ENCODE measurements around the gene RAPH1.

Gene RAPH1

GRCh38 chr2:203574824-203575223 is 39.7 kb upstream of the RAPH1 start:
- Histone ChIP-seq H3K4me1 (peaks cover 26 to 35% (median 30%) of the 10 kb centered on the region in 10 experiments), H3K27ac (no peak overlapping the region), H3K4me2 (peak overlapping the region in 1 of 11 experiments; percentile 43; a peak in 1 of 22 replicates), H3K9ac (no peak overlapping the region), H3K27me3 (no peaks in the 10 kb centered on the region), H4K20me1 (no peaks in the 10 kb centered on the region), H3K4me3 (no peak overlapping the region), H3K9me3 (replicated peaks in 1 of 11) (peaks cover 0 to 10% (median 4%) of the 10 kb centered on the region in 11 experiments; a peak in 6 of 22 replicates), H3K36me3 (no peaks in the 10 kb centered on the region)
- no peak for TF ChIP-seq Cebpa-rat (IDR thresholded peaks at IDR 0.05)

- Histone ChIP-seq H3K9me3 (replicated peaks in 1 of 11) (peaks cover 0 to 6% (median 2%) of the 10 kb centered on the region in 11 experiments; a peak in 6 of 22 replicates), H3K4me2 (no peak overlapping the region), H4K20me1 (no peaks in the 10 kb centered on the region), H3K4me1 (peaks cover 9 to 17% (median 13%) of the 10 kb centered on the region in 10 experiments; a peak in 19 of 20 replicates), H3K27me3 (no peaks in the 10 kb centered on the region), H3K4me3 (no peak overlapping the region), H3K9ac (no peak overlapping the region), H3K27ac (no peak overlapping the region), H3K36me3 (no peaks in the 10 kb centered on the region)
- no peak for TF ChIP-seq Cebpa-rat (IDR thresholded peaks at IDR 0.05)
These were observed 37.2 kb upstream of the RAPH1 start for GRCh38 chr2:203572316-203572715.

GRCh38 chr2:203569677-203570316 is 34.7 kb upstream of the RAPH1 start:
- Histone ChIP-seq H3K27me3 (no peaks in the 10 kb centered on the region), H3K4me2 (no peak overlapping the region), H3K9me3 (replicated peaks in 1 of 11) (no peaks in the 10 kb centered on the region), H3K9ac (no peak overlapping the region), H3K36me3 (no peaks in the 10 kb centered on the region), H3K27ac (no peak overlapping the region), H3K4me3 (no peak overlapping the region), H4K20me1 (no peaks in the 10 kb centered on the region), H3K4me1 (0 out of 20 replicates have a peak, but pooled peaks cover 0 to 5% (median 0%) of the 10 kb centered on the region in 10 experiments)
- TF ChIP-seq Cebpa-rat (IDR thresholded peaks at IDR 0.05): peak in 1 of 11 experiments; percentile 15; a peak in 1 of 22 replicates

- Histone ChIP-seq H3K4me2 (no peak overlapping the region), H3K27me3 (no peaks in the 10 kb centered on the region), H3K27ac (no peak overlapping the region), H3K4me1 (0 out of 20 replicates have a peak, but pooled peaks cover 0 to 5% (median 0%) of the 10 kb centered on the region in 10 experiments), H3K9me3 (replicated peaks in 1 of 11) (no peaks in the 10 kb centered on the region), H3K36me3 (no peaks in the 10 kb centered on the region), H3K9ac (no peak overlapping the region), H3K4me3 (no peak overlapping the region), H4K20me1 (no peaks in the 10 kb centered on the region)
- TF ChIP-seq Cebpa-rat (IDR thresholded peaks at IDR 0.05): no peak
These were observed 32.6 kb upstream of the RAPH1 start for GRCh38 chr2:203567691-203568090.

GRCh38 chr2:203566161-203566560 is 31.1 kb upstream of the RAPH1 start:
- Histone ChIP-seq H3K27me3 (no peaks in the 10 kb centered on the region), H3K9me3 (replicated peaks in 1 of 11) (no peaks in the 10 kb centered on the region), H3K36me3 (no peaks in the 10 kb centered on the region), H4K20me1 (no peaks in the 10 kb centered on the region), H3K4me3 (no peak overlapping the region), H3K27ac (no peak overlapping the region), H3K9ac (no peak overlapping the region), H3K4me1 (0 out of 20 replicates have a peak, but pooled peaks cover 0 to 5% (median 0%) of the 10 kb centered on the region in 10 experiments), H3K4me2 (no peak overlapping the region)
- no peak for TF ChIP-seq Cebpa-rat (IDR thresholded peaks at IDR 0.05)

GRCh38 chr2:203565076-203565475 is 30.0 kb upstream of the RAPH1 start:
- Histone ChIP-seq H3K4me2 (no peak overlapping the region), H3K36me3 (no peaks in the 10 kb centered on the region), H3K4me3 (no peak overlapping the region), H4K20me1 (no peaks in the 10 kb centered on the region), H3K9ac (no peak overlapping the region), H3K9me3 (replicated peaks in 1 of 11) (no peaks in the 10 kb centered on the region), H3K4me1 (peaks cover 0 to 7% (median 0%) of the 10 kb centered on the region in 10 experiments; a peak in 1 of 20 replicates), H3K27ac (no peak overlapping the region), H3K27me3 (no peaks in the 10 kb centered on the region)
- no peak for TF ChIP-seq Cebpa-rat (IDR thresholded peaks at IDR 0.05)

- Histone ChIP-seq H3K27ac (no peak overlapping the region), H3K27me3 (no peaks in the 10 kb centered on the region), H4K20me1 (no peaks in the 10 kb centered on the region), H3K9ac (no peak overlapping the region), H3K36me3 (no peaks in the 10 kb centered on the region), H3K4me2 (no peak overlapping the region), H3K9me3 (replicated peaks in 1 of 11) (no peaks in the 10 kb centered on the region), H3K4me1 (peaks cover 0 to 18% (median 2%) of the 10 kb centered on the region in 10 experiments; a peak in 8 of 20 replicates), H3K4me3 (no peak overlapping the region)
- no peak for TF ChIP-seq Cebpa-rat (IDR thresholded peaks at IDR 0.05)
These were observed 27.2 kb upstream of the RAPH1 start for GRCh38 chr2:203562268-203562667.

GRCh38 chr2:203559641-203560040 is 24.5 kb upstream of the RAPH1 start:
- no peak for TF ChIP-seq Cebpa-rat (IDR thresholded peaks at IDR 0.05)
- H4K20me1 ChIP-seq: no peaks in the 10 kb centered on the region
- H3K4me3 ChIP-seq: no peak overlapping the region
- H3K9me3 ChIP-seq (replicated peaks in 1 of 11): no peaks in the 10 kb centered on the region
- H3K36me3 ChIP-seq: no peaks in the 10 kb centered on the region
- peak overlapping the region in 3 of 11 experiments; percentile 15 to 47 (median 47); a peak in 5 of 22 replicates for H3K4me2 ChIP-seq
- no peaks in the 10 kb centered on the region for H3K27me3 ChIP-seq
- H3K27ac ChIP-seq: no peak overlapping the region
- H3K4me1 ChIP-seq: peaks cover 0 to 13% (median 2%) of the 10 kb centered on the region in 10 experiments; a peak in 8 of 20 replicates
- H3K9ac ChIP-seq: no peak overlapping the region

GRCh38 chr2:203553784-203554183 is 18.7 kb upstream of the RAPH1 start:
- H3K9ac ChIP-seq: no peak overlapping the region
- H3K27me3 ChIP-seq: no peaks in the 10 kb centered on the region
- H3K4me2 ChIP-seq: no peak overlapping the region
- H3K9me3 ChIP-seq (replicated peaks in 1 of 11): no peaks in the 10 kb centered on the region
- TF ChIP-seq Cebpa-rat (IDR thresholded peaks at IDR 0.05): no peak
- no peak overlapping the region for H3K4me3 ChIP-seq
- no peaks in the 10 kb centered on the region for H3K36me3 ChIP-seq
- no peak overlapping the region for H3K27ac ChIP-seq
- H4K20me1 ChIP-seq: no peaks in the 10 kb centered on the region
- peaks cover 0 to 43% (median 12%) of the 10 kb centered on the region in 10 experiments; a peak in 18 of 20 replicates for H3K4me1 ChIP-seq

- Histone ChIP-seq H3K9ac (no peak overlapping the region), H3K27me3 (no peaks in the 10 kb centered on the region), H3K4me3 (no peak overlapping the region), H4K20me1 (no peaks in the 10 kb centered on the region), H3K4me1 (peaks cover 0 to 45% (median 12%) of the 10 kb centered on the region in 10 experiments; a peak in 18 of 20 replicates), H3K36me3 (no peaks in the 10 kb centered on the region), H3K9me3 (replicated peaks in 1 of 11) (no peaks in the 10 kb centered on the region), H3K4me2 (peak overlapping the region in 10 of 11 experiments; percentile 9 to 86 (median 58); a peak in 16 of 22 replicates), H3K27ac (no peak overlapping the region)
- TF ChIP-seq Cebpa-rat (IDR thresholded peaks at IDR 0.05): peak; percentile 30 to 77 (median 58); a peak in 16 of 22 replicates
These were observed 16.7 kb upstream of the RAPH1 start for GRCh38 chr2:203551778-203552177.
